ENCODE measurements around the gene ALK.

- TF ChIP-seq RAD21 (IDR thresholded peaks at IDR 0.05; ENCODE audit: low read depth) (no peak), TCF12 (IDR thresholded peaks at IDR 0.05; ENCODE audit: low read depth) (no peak), MAX (IDR thresholded peaks at IDR 0.05) (no peak), ZBTB7A (IDR thresholded peaks at IDR 0.05; ENCODE audit: low read depth) (no peak), CREB1 (IDR thresholded peaks at IDR 0.05; ENCODE audit: low read depth) (no peak), REST (IDR thresholded peaks at IDR 0.05; ENCODE audit: low read depth) (no peak), FOXM1 (IDR thresholded peaks at IDR 0.05; ENCODE audit: borderline replicate concordance, low read depth) (no peak), EP300 (IDR thresholded peaks at IDR 0.05; ENCODE audit: borderline replicate concordance) (no peak), TAF1 (IDR thresholded peaks at IDR 0.05; ENCODE audit: low read depth) (no peak), CEBPB (IDR thresholded peaks at IDR 0.05) (no peak), EGR1 (IDR thresholded peaks at IDR 0.05) (no peak), USF1 (IDR thresholded peaks at IDR 0.05) (no peak), NFIC (IDR thresholded peaks at IDR 0.05) (no peak), YY1 (IDR thresholded peaks at IDR 0.05; ENCODE audit: low read depth) (no peak)
Observed at GRCh38 chr2:29847886-29848285, 73.5 kb downstream of the ALK start.

All from Ishikawa (cell line).